Epithelial cell of proximal tubule (primary cell): ENCODE data around the gene BAIAP2L1. TPM values are rescaled to one million over a fixed set of nuclear protein-coding genes. Genes with fewer than 3 reads are reported as not detected.

Experiments
- DNase-seq: peaks from one replicate; pipeline ENCODE4 v3.0.0-alpha.2; 2011; ENCODE audit warnings: low read depth
- H3K4me3 ChIP-seq: 2 replicates; pipeline ENCODE4 v1.5.1; 2011; ENCODE audit warnings: low read depth, mild to moderate bottlenecking, low read length
- total RNA-seq: library from RNA; depleted of rRNA; stranded (reverse); fragments of >200 nt; gene quantifications from 2 replicates; pipeline ENCODE4 v1.2.3, GENCODE V29; 2015
- TF ChIP-seq, protein P1 (sequence below): conservative IDR thresholded peaks from 2 replicates; pipeline ENCODE4 v1.5.1; 2012; ENCODE audit warnings: low read depth, mild to moderate bottlenecking, low read length

BAIAP2L1 gene
- total RNA-seq, 1 donor from 2014 or later: 46.8 TPM

DNA sequence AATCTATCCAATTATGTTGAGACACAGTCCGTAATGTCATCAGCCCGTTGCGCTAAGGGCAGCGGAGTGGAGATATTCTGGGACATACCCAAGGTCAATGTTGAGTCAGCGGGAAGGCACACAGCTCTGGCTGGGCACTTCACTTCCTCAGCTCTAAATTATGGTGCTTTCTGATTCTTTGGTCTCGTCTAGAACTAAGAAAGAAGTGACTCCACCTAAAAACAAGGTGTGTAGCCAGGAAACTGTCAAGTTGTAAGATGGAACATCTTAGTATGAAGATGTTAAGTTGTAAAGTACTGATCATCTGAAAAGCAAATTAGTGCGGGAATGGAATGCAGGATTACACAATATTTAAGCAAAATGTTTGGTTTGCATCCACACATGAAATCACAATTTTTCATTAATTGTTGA lies 43.1 kb downstream of the BAIAP2L1 start:
- DNase-seq: no peak
- no peak overlapping the region for H3K4me3 ChIP-seq
- TF ChIP-seq, protein P1, sequence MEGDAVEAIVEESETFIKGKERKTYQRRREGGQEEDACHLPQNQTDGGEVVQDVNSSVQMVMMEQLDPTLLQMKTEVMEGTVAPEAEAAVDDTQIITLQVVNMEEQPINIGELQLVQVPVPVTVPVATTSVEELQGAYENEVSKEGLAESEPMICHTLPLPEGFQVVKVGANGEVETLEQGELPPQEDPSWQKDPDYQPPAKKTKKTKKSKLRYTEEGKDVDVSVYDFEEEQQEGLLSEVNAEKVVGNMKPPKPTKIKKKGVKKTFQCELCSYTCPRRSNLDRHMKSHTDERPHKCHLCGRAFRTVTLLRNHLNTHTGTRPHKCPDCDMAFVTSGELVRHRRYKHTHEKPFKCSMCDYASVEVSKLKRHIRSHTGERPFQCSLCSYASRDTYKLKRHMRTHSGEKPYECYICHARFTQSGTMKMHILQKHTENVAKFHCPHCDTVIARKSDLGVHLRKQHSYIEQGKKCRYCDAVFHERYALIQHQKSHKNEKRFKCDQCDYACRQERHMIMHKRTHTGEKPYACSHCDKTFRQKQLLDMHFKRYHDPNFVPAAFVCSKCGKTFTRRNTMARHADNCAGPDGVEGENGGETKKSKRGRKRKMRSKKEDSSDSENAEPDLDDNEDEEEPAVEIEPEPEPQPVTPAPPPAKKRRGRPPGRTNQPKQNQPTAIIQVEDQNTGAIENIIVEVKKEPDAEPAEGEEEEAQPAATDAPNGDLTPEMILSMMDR: no peak

DNA sequence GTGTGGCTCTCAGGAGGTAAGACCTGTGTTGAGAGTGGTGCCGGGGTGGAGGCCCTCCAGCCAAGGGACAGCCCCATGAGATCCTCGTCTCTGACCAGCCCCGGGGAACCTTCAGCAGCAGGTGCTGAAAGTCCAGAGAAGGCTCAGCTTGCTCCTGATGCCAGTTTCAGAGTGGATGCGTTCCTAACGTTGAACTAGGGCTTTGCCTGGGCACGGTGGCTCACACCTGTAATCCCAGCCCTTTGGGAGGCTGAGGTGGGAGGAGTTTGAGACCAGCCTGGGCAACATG lies 45.7 kb downstream of the BAIAP2L1 start:
- TF ChIP-seq, protein P1: no peak
- H3K4me3 ChIP-seq: no peak overlapping the region
- DNase-seq: no peak

DNA sequence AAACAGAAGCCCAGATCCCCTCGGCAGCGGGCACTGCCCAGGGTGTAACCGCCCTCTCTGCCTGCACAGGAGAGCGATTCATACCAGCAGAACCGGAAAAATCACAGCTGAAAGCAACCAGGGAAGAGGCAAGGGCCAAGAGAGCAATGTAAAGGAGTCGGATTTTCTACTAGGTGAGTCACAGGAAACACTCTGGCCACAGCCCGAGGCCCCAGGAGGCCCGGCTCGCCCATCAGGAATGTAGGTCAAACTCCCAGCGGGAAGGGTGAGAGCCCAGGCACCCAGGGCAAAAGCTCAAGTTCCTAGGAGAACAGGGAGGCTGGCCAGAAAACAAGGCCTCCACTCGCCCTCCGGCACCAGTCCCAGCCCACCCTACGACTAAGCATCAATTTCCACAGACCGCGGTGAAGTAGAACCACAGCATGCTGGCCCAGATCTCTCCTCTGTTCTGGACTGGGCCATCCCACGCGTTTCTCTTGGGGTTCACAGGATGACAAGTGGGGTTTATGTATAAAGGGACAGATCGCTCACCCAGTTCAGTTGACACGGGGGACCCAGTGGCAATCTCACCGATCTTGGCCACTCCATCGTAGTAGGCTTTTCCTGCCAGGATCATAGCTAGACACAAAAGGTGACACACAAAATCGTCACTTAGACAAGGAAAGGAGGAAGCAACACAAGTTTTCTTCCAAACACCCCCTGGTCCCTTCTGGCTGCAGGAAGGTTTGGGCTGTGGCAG lies 46.2 kb downstream of the BAIAP2L1 start:
- peak overlapping the region; percentile 32 for H3K4me3 ChIP-seq
- TF ChIP-seq, protein P1: no peak
- DNase-seq: no peak

DNA sequence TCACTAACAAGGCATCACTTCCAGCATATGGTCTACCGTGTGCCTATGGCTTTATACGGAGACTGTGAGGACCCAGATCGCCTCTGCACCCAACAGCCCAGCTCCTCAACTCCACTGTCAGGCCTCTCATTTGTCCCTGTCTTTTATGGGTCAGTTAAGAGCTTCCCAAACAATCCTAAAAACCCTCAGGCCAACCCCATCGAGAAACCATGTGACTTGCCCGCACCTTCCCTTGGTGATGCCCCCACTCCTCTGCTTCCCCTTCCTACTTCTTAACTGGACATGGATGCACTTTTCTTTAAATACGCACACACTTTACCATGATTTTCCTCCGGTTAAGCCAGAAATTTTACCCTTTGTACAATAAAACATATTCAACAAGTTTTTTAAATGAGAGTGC lies 46.8 kb downstream of the BAIAP2L1 start:
- TF ChIP-seq, protein P1: no peak
- H3K4me3 ChIP-seq: peak overlapping the region; percentile 32
- DNase-seq: no peak

DNA sequence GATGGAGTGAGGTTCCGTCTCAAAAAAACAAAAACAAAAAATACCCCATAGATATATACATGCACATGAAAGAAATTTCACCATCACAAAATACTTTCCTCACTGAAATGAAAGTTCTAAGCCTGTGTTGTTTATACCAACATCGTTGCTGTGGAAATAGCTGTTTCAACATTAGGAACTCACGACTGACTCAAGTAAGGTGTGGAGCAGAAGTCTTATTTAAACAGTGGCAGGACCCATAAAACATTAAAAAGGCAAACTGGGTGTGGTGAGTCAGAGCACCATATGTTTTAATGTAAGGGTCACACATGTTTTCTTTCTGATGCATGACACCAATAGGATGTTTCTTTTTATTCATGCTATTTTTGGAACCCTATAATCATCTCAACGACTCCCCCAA lies 48.3 kb downstream of the BAIAP2L1 start:
- no peak for DNase-seq
- TF ChIP-seq, protein P1: no peak
- H3K4me3 ChIP-seq: no peak overlapping the region

DNA sequence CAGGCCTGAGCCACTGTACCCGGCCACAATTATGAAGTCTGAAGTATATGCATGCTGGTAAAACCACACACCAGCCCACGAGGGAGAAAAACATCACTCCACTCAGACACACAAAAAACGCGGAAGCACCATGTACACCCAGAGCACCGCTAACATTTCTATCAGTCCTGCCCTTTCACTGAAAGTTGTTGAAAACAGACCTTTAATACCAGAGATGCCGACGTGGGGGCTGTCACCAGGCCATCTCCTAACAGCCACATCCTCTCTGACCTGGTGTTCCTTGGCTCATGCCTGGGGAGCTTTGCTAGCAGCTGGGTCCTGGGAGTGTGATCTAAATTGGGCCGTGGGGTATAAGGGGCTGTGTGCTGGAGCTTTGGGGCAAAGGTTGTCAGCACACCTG lies 49.8 kb downstream of the BAIAP2L1 start:
- TF ChIP-seq, protein P1: no peak
- no peak for DNase-seq

More for the DNA sequence above, 49.8 kb downstream of the BAIAP2L1 start:
- no peak overlapping the region for H3K4me3 ChIP-seq
